Left lobe of liver (tissue), 2 donors: Measurements from ENCODE around the gene CAPN5. TPM values are rescaled to one million over a fixed set of nuclear protein-coding genes. Genes with fewer than 3 reads are reported as not detected.

ENCODE experiments used
- ATAC-seq: fragments of 200-7000 bp; cut with Tn5 transposase; one replicate; pipeline ENCODE4 v1.9.1; 2020; ENCODE audit warnings: mild to moderate bottlenecking, moderate library complexity
- DNase-seq: peaks from one replicate; pipeline ENCODE4 v3.0.0-alpha.2; 2020; ENCODE audit warnings: low spot score
- total RNA-seq: library from RNA; stranded (reverse); gene quantifications from one replicate; pipeline ENCODE4 v1.2.1, GENCODE V29; 2021
- donor health status: DM: no; HTN: no; CAD: no; lungs with moderate emphysema.
- donor health status: DM: no; HTN: yes; CAD: no.

CAPN5 gene
- total RNA-seq, 1 donor from 2014 or later, result 78.1 TPM

GRCh38 chr11:77063407-77063806 lies 3.4 kb upstream of the CAPN5 start:
- ATAC-seq (no peak), DNase-seq (no peak)

- ATAC-seq (no peak), DNase-seq (no peak)
Observed at GRCh38 chr11:77063861-77064260, 2.9 kb upstream of the CAPN5 start.

DNA sequence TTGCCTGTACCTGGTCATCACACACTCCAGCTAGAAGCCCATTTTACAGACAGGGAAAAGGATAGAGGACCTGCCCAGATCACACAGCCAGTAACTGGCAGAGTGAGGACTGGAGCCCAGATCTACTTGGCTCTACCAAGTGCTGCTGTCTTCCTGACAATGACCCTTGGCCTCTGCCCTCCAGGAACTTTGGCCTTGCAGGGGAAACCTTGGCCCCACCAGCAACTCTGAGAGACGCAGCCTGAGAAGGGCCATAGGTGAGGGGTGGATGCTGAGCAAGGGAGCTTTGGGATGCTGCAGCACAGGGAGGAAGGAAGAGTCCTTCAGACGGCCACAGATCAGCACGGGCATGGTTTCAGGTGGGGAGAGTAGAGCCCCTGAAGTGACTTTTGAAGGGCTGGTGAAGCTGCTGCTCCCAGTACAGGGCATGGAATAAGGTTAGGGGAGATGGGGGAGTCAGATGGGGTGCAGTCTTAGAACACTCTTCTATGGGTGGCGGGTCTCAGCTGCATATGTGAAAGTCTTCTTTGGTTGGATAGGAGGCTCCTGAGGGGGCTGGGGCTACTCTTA lies 2.0 kb upstream of the CAPN5 start:
- peak; percentile 10 for ATAC-seq
- peak; percentile 84 for DNase-seq

DNA sequence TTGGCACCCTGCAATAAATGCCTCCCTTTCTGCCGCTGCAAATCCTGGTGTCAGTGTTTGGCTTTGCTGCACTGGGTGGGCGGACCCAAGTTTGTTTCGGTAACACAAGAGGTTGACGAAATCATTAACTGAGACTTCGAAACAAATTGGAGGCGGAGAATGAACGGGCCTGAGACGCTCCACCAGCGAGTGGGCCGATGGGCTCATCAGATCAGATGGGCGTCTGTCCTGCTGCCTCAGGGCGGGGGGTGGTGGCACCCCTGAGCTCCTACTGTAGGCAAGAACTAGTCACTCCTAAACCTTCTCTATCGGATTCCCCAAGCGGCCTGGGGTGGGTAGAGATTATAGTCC lies 918 bp upstream of the CAPN5 start:
- peak; percentile 50 for ATAC-seq
- peak; percentile 89 for DNase-seq

DNA sequence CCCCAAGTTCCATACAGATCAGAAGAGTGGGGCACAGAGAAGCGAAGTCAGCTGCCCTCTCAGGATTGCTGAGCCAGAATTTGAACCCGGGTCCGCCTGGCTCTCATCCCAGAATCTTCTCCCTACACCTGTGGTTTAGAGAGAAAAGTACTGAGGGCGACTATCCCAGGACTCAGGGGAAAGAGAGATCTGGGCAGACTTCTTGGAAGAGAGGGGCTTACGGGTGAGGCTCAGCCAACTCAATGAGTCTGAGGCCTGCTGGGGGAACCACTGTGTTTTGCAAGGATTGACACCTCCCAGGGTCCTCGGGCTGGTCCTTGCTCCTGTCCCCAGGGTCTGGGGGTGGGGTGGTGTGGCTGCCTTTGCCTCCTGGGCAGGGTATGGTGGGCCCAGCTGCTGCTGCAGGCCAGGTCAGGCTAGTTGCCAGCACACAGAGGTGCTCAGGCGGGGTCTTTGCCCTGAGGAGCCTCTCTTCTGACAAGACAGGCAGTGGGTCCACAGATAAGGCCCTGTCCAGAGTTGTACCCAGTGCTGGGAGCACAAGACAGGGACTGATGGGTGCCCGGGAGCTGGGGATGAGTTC lies 1.2 kb downstream of the CAPN5 start:
- DNase-seq, result no peak
- ATAC-seq, result no peak

DNA sequence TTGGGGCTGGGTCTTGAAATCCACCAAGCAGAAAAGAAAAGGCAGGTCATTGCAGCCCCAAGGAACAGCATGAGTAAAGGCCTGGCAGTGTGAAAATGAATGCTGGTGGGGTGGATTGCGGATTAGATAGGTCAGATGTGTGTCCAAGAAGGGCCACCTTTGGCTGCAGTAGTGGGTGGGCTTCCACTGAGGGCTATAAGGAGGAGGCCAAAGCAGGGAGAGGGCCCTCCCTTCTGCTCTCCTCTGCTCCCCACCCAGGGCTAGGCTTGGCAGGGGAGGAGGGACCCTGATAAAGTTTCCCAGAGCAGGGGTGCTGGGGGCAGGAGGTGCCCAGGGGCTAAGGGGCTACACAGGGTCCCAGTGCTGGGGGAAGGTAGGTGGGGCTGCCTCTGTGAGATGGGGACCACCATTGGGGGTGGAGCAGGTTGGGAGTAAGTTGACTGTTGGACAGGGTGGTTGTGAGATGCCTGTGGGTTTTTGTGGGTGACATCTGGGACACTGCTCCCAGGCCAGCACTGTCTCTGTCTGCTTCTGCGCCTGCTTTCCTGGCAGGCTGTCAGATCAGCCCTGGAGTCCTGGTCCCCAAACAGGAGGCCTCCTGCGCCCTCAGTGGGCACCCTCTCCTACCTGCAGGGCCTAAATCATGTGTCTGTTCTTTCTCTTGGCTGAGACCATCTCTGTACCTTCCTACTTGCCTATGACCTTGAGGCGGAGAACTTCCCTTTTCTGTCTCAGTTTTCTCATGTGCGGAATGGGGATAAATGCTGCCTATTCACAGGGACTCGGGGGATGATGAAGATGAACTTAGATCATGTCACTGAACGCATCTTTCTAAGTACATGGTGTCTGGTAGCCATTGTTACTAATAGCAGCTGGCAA lies 1.9 kb downstream of the CAPN5 start:
- DNase-seq (no peak), ATAC-seq (no peak)

DNA sequence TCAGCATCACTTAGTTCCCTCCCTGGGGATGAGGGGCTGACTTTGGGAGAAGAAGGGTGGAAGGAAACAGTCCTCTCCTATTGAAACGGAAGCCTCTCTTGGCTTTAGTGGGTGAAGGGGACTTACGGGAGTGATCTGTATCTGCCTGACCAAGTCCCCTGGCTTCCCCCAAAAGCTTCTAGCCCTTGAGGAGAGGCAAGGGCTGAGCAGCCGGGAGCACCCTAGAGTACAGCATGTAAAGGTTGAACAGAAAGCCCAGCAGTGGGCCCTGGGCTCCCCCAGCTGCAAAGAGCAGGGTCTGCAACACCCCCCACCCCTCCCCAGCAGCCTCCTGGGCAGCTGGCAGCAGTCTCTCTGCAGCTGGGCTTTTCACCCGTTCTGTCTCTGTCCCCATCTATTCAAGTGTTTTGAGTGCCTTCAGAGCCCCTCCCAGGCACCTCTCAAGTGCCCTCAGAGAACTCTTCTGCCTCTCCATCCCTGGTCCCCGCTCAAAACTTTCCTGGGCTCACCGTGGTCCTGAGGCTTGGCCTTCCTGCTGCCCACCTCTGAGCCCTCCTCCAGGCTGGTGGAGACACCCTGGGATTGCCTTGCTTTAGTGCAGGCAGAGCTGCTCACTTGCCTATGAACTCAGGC lies 2.7 kb downstream of the CAPN5 start:
- DNase-seq (no peak), ATAC-seq (no peak)

GRCh38 chr11:77069969-77070582 lies 3.3 kb downstream of the CAPN5 start:
- DNase-seq, result peak; percentile 28

GRCh38 chr11:77071077-77071476 lies 4.3 kb downstream of the CAPN5 start:
- peak; percentile 27 for DNase-seq
- no peak for ATAC-seq

More at GRCh38 chr11:77069969-77070582, 3.3 kb downstream of the CAPN5 start:
- no peak for ATAC-seq

DNA sequence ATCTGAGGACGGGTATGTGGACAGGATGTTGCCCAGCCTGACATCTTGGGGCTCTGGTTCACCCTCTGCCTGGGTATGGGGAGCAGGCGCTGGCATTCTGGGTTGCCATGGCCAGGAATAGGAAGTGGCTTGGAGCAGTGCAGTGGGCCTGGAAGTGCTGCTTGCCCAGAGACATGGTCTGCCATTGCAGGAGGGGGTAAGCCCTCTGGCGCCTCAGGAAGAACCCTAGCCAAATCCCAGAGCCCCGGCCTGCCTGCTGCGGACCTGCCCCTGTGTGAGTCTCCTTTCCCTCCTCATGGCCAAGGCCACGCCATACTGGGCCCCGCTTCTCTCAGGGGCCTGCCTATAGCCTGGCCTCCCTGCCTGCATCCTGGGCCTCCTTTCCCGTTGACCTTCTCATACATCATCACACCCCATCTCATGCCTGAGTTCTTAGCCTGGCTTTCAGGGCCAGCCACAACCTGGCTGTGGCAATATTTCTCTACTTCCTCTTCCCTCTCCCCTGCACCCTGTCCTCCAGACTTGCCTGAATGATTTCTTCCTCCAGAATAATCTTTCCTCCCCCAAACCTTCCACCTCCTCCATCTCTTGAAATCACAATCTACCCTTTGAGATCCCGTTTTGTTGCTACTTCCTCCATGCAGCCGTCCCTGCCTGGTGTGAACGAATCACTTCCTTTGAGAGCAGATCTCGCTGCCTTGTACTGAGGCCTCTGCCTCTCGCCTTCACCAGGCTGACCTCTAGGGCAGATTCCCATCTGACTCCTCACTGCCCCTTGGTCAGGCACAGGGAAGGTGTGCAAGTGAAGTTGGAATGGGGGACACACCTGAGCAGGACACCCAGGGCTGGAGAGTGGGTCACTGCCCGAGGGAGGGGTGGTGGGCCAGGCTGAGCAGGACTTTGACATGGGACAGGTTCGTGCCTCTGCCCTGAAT lies 5.2 kb downstream of the CAPN5 start:
- DNase-seq (no peak), ATAC-seq (no peak)

GRCh38 chr11:77072851-77073327 lies 6.1 kb downstream of the CAPN5 start:
- no peak for ATAC-seq
- no peak for DNase-seq

- peak; percentile 48 for DNase-seq
- peak; percentile 53 for ATAC-seq
Observed at GRCh38 chr11:77073328-77074001, 6.7 kb downstream of the CAPN5 start.

DNA sequence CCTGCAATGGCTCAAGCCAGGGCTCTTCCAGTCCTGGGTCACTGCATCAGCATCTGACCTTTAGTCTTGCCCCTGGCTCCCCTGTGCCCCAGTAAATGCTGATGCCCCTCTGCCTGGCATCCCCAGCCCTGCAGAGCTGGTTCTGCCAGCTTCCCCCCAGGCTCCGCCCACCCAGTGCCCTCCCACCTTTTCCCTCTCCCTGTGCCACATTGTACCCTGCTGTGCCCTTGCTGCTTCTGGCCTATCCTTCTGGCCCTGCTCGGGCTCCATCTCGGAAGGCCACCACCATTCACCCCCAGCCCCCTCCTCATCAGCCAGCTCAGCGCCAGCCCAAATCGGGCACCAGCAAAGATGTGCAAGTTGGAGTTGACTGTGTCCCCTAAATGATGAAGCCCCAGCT lies 7.4 kb downstream of the CAPN5 start:
- DNase-seq, result peak; percentile 42
- peak; percentile 11 for ATAC-seq

DNA sequence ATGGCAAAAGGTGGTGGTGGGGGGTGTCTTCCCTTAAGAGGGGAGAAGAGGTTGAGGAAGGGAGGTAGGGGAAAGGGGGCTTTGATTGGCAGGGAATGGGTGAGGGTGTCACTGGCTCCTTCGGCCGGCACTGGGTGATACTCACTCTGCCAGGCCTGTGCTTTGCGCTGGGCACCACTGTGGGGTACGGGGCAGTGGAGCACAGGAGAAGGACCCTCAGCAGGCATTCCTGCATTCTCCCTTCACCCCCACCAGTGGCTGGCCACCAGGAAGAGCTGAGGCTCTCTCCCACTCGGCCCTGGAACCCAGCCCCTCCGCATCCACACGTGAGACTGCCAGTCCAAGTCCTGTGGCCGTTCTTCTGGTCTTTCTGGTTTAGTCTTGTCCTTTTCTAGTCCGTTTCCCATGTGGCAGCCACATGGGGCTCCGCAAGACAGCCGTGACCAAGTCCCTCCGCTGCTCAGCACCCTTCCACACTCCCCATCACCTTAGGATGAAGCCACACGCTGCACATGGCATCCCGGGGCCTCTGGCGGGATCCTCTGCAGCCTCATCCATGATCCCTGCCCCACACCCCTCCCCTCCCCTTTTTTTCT lies 8.0 kb downstream of the CAPN5 start:
- ATAC-seq, result no peak
- no peak for DNase-seq

GRCh38 chr11:77075425-77075905 lies 8.7 kb downstream of the CAPN5 start:
- ATAC-seq, result peak; percentile 8
- DNase-seq, result no peak

GRCh38 chr11:77079666-77080065 lies 12.9 kb downstream of the CAPN5 start:
- DNase-seq, result no peak
- no peak for ATAC-seq

- no peak for DNase-seq
Observed at GRCh38 chr11:77080643-77081210, 14.0 kb downstream of the CAPN5 start.

DNA sequence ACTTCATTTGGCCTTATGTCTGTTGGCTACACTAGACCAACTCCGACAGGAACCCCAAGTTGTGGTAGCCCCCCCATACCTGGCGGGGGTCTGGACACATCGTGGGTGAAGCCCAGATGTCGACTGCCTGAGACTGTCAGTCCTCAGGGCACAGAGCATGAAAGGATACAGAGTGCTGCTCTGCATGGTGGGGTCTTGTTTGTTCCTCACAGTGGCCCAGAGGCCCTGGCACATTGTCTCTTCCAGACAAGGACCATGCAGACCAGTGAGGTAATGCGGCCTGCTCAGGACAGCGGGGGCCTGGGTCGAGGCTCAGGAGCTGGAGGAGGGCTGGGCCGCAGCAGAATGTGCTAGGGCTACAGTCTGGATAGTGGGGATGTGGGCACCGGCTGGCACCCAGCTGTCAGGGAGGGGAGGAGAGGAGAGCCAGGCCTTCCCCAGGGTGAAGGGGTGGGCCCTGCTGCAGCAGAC lies 14.6 kb downstream of the CAPN5 start:
- DNase-seq (no peak), ATAC-seq (no peak)

More at GRCh38 chr11:77080643-77081210, 14.0 kb downstream of the CAPN5 start:
- ATAC-seq, result no peak
